ENCODE data around the gene FLOT1.

- TF ChIP-seq POLR2A (IDR thresholded peaks at IDR 0.05) = no peak
- no peak for TF ChIP-seq CTCF (IDR thresholded peaks at IDR 0.05)
These were observed 10.1 kb downstream of the FLOT1 start for GRCh38 chr6:30732237-30732943.

Measured in esophagus squamous epithelium (tissue), 4 donors.